T-helper 1 cell treated with Interleukin-12 subunit alpha and Interleukin-12 subunit beta and Interleukin-4 antibody, amounts not matched to agents 30 μg/mL and 1 μg/mL, for 36 hours (primary cell): ENCODE data around the gene IFI16.
"Not testable (repeated sequence)": the region's sequence is repeated elsewhere in the genome, so short reads cannot be mapped to it uniquely, and the experiment has no call there.

Experiments used
- H3K27ac Mint-ChIP-seq: one replicate; pipeline ENCODE4 v1.8.0; 2021; ENCODE audit warnings: mild to moderate bottlenecking, mixed read lengths
- H3K27me3 Mint-ChIP-seq: one replicate; pipeline ENCODE4 v1.8.0; 2021; ENCODE audit warnings: low read depth, mixed read lengths
- H3K36me3 Mint-ChIP-seq: one replicate; pipeline ENCODE4 v1.8.0; 2021; ENCODE audit warnings: low read depth, mixed read lengths
- H3K4me1 Mint-ChIP-seq: one replicate; pipeline ENCODE4 v1.8.0; 2021; ENCODE audit warnings: low read depth, mixed read lengths
- H3K4me3 Mint-ChIP-seq: one replicate; pipeline ENCODE4 v1.8.0; 2021; ENCODE audit warnings: mild to moderate bottlenecking, moderate library complexity, mixed read lengths
- H3K9me3 Mint-ChIP-seq: one replicate; pipeline ENCODE4 v1.8.0; 2021; ENCODE audit warnings: mixed read lengths

The IFI16 gene

DNA sequence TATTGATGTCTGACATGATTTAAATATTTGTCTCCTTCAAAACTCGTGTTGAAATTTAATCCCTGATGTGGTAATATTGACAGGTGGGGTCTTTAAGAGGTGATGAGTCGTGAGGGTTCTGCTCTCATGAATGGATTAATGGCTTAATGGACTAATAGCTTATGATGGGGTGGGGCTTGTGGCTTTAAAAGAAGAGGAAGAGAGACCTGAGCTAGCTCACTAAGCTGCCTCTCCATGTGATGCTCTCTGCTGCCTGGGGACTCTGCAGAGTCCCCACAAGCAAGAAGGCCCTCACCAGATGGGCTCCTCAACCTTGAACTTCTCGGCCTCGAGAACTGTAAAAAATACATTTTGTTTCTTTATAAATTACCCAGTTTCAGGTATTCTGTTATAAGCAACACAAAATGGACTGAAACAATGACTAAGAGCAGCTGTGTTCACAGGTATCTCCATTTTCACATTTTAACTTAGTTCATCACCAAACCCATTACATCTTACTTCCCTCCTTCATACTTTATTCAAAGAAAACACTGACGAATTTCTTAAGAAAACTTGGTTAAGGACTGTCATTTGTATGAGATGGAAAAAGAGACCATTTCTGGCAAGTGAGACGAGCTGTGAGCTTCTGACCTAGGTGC, 79.0 kb downstream of the IFI16 start:
- Mint-ChIP-seq H3K27ac (peak overlapping the region; percentile 41), H3K4me3 (no peak overlapping the region), H3K9me3 (no peaks in the 10 kb centered on the region), H3K36me3 (no peaks in the 10 kb centered on the region), H3K27me3 (no peaks in the 10 kb centered on the region), H3K4me1 (peaks cover 37% of the 10 kb centered on the region)

DNA sequence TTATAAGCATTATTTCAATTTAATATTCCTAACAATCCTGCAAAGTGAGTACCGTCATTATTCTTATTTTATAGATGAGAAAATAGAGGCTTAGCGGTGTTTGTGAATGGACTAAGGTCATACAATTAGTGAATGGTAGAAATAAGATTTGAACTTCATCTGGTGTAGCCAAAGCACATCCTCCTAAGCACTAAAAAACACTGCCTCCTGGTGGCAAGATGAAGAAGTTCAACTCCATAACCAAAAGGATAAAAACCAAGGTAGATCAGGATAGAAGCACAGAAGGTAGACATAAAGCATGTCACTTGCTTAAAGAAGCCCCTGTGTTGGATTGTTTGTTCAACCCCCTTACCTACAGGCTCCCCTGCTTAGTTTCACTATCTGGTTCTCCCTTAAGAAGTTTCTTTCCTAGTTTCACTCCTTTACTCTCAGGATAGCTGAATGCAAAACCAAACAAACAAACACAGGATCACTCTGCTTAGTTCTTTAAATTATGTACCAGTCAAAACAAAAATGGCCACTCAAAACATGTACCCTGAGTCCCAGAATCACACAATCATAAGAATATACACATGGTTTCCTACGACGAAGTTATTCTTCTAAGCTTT, 79.6 kb downstream of the IFI16 start:
- Mint-ChIP-seq H3K27me3 (no peaks in the 10 kb centered on the region), H3K36me3 (no peaks in the 10 kb centered on the region), H3K9me3 (no peaks in the 10 kb centered on the region), H3K4me1 (peaks cover 35% of the 10 kb centered on the region), H3K4me3 (no peak overlapping the region), H3K27ac (no peak overlapping the region)

DNA sequence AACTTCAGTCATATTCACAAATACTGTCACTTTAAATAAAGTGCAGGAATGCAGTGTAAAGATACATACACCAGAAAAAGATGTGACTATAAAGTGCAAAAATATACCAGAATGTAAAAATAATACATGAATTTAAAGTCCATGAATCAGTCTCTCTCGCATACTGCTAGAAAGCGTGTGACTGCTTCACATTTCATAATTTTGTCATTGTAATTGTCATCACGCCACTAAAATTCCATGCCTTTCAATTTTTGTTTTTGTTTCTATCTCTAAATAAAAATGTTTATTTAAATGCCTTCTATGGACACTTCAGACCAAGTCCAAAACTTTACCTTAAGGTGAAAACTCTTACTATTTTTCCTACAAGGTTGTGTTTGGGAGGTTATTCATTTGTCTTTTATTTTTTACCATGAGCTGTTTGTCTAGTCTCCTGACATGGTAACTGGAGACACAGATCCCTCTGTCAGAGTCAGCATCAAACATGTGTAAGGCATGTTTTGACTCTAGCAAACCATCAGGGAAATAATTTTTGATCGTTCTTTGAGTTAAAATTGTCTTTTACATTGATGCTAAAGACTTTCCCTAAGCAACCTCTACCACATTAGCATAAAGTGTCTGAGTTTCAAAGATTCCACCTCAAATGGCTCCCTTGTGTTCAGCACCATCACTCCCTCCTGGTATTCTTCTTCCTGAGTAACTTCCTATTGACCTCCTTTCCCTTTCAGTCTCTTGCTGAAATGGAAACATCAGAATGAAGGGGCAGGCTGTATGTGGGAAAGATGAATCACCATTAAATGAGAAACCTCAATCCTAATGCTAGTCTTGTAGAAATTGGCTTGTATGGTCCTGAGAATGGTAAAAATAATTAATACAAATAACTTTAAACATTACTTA, 80.8 kb downstream of the IFI16 start:
- no peaks in the 10 kb centered on the region for H3K9me3 Mint-ChIP-seq
- H3K36me3 Mint-ChIP-seq: no peaks in the 10 kb centered on the region
- peaks cover under 1% of the 10 kb centered on the region for H3K27me3 Mint-ChIP-seq
- H3K4me1 Mint-ChIP-seq: peaks cover 35% of the 10 kb centered on the region
- H3K27ac Mint-ChIP-seq: no peak overlapping the region
- H3K4me3 Mint-ChIP-seq: no peak overlapping the region

- Mint-ChIP-seq H3K9me3 (no peaks in the 10 kb centered on the region), H3K4me1 (peaks cover 35% of the 10 kb centered on the region), H3K4me3 (no peak overlapping the region), H3K27ac (peak overlapping the region; percentile 57), H3K36me3 (no peaks in the 10 kb centered on the region), H3K27me3 (peaks cover 7% of the 10 kb centered on the region)
Observed at GRCh38 chr1:159091180-159091560, 81.5 kb downstream of the IFI16 start.

DNA sequence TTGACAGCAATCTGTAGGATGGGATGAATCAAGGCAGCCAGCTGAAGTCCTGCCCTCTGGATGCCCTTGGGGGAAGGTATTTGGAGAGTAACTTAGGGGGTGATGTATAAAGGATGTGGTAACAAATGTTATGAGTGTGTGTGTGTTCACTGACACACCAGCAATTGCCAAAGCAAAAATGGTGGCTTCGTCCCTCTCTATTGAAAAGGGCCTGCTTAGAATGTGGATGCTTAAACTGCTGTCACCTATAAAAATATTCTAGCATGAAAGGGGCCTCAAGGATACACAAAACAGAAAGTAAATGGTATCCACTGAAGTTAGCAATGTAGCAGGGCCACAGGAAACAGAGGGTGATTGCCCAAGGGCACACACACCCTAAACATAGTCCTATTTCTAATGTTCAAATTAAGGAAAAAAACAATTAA, 81.9 kb downstream of the IFI16 start:
- Mint-ChIP-seq H3K4me1 (peaks cover 35% of the 10 kb centered on the region), H3K27ac (peak overlapping the region; percentile 57), H3K4me3 (no peak overlapping the region), H3K27me3 (peaks cover 12% of the 10 kb centered on the region), H3K36me3 (no peaks in the 10 kb centered on the region), H3K9me3 (no peaks in the 10 kb centered on the region)

- Mint-ChIP-seq H3K27me3 (peaks cover 16% of the 10 kb centered on the region), H3K4me3 (no peak overlapping the region), H3K36me3 (no peaks in the 10 kb centered on the region), H3K9me3 (no peaks in the 10 kb centered on the region), H3K27ac (peak overlapping the region; percentile 57), H3K4me1 (peaks cover 33% of the 10 kb centered on the region)
Observed at GRCh38 chr1:159092036-159092760, 82.5 kb downstream of the IFI16 start.

GRCh38 chr1:159098596-159098995, 88.9 kb downstream of the IFI16 start:
- Mint-ChIP-seq H3K9me3 (no peaks in the 10 kb centered on the region), H3K4me3 (no peak overlapping the region), H3K36me3 (no peaks in the 10 kb centered on the region), H3K27ac (no peak overlapping the region), H3K27me3 (peaks cover 56% of the 10 kb centered on the region), H3K4me1 (no peaks in the 10 kb centered on the region)

- Mint-ChIP-seq H3K4me3 (no peak overlapping the region), H3K4me1 (no peaks in the 10 kb centered on the region), H3K9me3 (no peaks in the 10 kb centered on the region), H3K27me3 (peaks cover 59% of the 10 kb centered on the region), H3K27ac (no peak overlapping the region), H3K36me3 (no peaks in the 10 kb centered on the region)
Observed at GRCh38 chr1:159100589-159100988, 90.9 kb downstream of the IFI16 start.

DNA sequence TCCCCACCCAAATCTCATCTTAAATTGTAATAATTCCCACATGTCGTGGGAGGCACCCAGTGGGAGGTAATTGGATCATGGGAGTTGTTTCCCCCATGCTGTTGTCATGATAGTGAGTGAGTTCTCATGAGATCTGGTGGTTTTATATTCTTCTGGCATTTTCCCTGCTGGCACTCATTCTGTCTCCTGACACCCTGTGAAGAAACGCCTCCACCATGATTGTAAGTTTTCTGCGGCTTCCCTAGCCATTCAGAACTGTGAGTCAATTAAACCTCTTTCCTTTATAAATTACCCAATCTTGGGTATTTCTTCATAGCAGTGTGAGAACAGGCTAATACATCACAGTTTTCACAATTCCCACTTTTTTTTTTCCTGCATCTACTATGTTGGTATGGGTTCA, 93.3 kb downstream of the IFI16 start:
- not testable (repeated sequence) for H3K4me3 Mint-ChIP-seq, H3K36me3 Mint-ChIP-seq, H3K9me3 Mint-ChIP-seq, H3K4me1 Mint-ChIP-seq, H3K27ac Mint-ChIP-seq
- H3K27me3 Mint-ChIP-seq: peaks cover 49% of the 10 kb centered on the region
